Nephron (organoid): ENCODE results near the gene BPIFA1.
A peak's percentile ranks its signal among the peaks of the same experiment; 100 is the strongest.

Experiments
- H3K27ac Mint-ChIP-seq, 3 experiments: 2 replicates each; pipeline ENCODE4 v1.8.0; 2020; ENCODE audit warnings: mixed read lengths in 3 of 3, mild to moderate bottlenecking in 2 of 3, moderate library complexity in 1 of 3
- H3K27me3 Mint-ChIP-seq: 2 replicates; pipeline ENCODE4 v1.8.0; 2021; ENCODE audit warnings: low read depth, mild to moderate bottlenecking, moderate library complexity, mixed read lengths
- H3K36me3 Mint-ChIP-seq: 2 replicates; pipeline ENCODE4 v1.8.0; 2020; ENCODE audit warnings: low read depth, mixed read lengths
- H3K4me1 Mint-ChIP-seq: 2 replicates; pipeline ENCODE4 v1.8.0; 2020; ENCODE audit warnings: mixed read lengths
- H3K4me3 Mint-ChIP-seq, 3 experiments: 2 replicates each; pipeline ENCODE4 v1.8.0; 2020; ENCODE audit warnings: mild to moderate bottlenecking in 3 of 3, mixed read lengths in 3 of 3, moderate library complexity in 2 of 3
- H3K9me3 Mint-ChIP-seq: 2 replicates; pipeline ENCODE4 v1.8.0; 2020; ENCODE audit warnings: mixed read lengths
- CTCF ChIP-seq, 3 experiments: fragments of 200-600 bp; sonication (generic); IDR thresholded peaks; one replicate each; pipeline ENCODE4 v1.5.0; 2021; ENCODE audit warnings: antibody characterized with exemption in 3 of 3; ENCODE audit not compliant: unreplicated experiment in 3 of 3

BPIFA1 gene

DNA sequence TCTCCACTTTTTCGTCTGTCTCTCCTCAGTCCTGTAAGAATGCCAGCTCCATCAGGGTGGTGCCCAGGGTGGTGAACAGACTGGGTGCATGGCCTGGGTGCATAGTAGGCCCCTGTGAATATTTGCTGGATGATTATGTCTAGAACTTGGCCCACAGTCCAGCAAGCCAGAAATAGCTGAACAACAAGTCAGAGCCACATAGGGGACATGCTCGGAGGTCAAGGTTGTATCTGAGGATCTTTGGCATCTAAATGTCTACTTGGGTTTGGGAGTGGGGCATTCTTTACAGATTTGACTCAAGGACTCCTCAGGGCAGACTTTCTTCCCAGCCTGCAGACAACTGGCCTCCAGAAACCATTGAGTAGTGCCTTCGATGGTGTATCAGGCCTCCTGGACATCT is 36.8 kb upstream of the BPIFA1 start:
- peaks cover 33% of the 10 kb centered on the region for H3K27me3 Mint-ChIP-seq
- no peaks in the 10 kb centered on the region for H3K9me3 Mint-ChIP-seq

GRCh38 chr20:33202451-33202850 is 33.3 kb upstream of the BPIFA1 start:
- no peak for TF ChIP-seq CTCF (IDR thresholded peaks at IDR 0.05; ENCODE audit: unreplicated experiment in 3 of 3)
- Mint-ChIP-seq H3K4me1 (no peaks in the 10 kb centered on the region), H3K36me3 (no peaks in the 10 kb centered on the region), H3K9me3 (no peaks in the 10 kb centered on the region), H3K27me3 (peaks cover 33% of the 10 kb centered on the region), H3K4me3 (no peak overlapping the region), H3K27ac (no peak overlapping the region)

More for the DNA sequence above, 36.8 kb upstream of the BPIFA1 start:
- H3K36me3 Mint-ChIP-seq, result no peaks in the 10 kb centered on the region
- no peak for TF ChIP-seq CTCF (IDR thresholded peaks at IDR 0.05; ENCODE audit: unreplicated experiment in 3 of 3)
- no peaks in the 10 kb centered on the region for H3K4me1 Mint-ChIP-seq
- H3K4me3 Mint-ChIP-seq, result no peak overlapping the region
- H3K27ac Mint-ChIP-seq, result no peak overlapping the region

GRCh38 chr20:33203444-33203843 is 32.4 kb upstream of the BPIFA1 start:
- H3K9me3 Mint-ChIP-seq, result no peaks in the 10 kb centered on the region
- no peaks in the 10 kb centered on the region for H3K4me1 Mint-ChIP-seq
- H3K27me3 Mint-ChIP-seq, result peaks cover 33% of the 10 kb centered on the region
- H3K27ac Mint-ChIP-seq, result no peak overlapping the region
- no peaks in the 10 kb centered on the region for H3K36me3 Mint-ChIP-seq
- no peak overlapping the region for H3K4me3 Mint-ChIP-seq
- TF ChIP-seq CTCF (IDR thresholded peaks at IDR 0.05; ENCODE audit: unreplicated experiment in 3 of 3), result no peak

DNA sequence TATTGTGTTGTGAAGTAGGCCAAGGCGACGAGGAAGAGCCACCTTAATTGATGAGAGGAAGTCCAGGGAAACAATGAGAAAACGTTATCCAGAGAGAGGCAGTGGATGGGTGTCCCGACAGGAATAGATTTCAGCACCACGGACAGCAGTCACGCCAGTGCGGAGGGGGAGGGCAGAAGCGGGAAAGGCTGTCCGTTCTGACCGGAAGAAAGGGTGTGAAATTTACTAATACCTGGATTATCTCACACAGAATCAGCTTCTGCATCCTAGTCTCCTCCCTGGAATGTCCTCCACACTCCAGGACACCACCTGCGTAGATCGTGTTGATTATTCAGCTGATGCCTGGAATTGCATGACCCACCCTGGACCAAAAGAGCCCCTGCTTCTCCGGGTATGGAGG is 26.0 kb upstream of the BPIFA1 start:
- TF ChIP-seq CTCF (IDR thresholded peaks at IDR 0.05; ENCODE audit: unreplicated experiment in 3 of 3), result no peak
- Mint-ChIP-seq H3K9me3 (no peaks in the 10 kb centered on the region), H3K27ac (no peak overlapping the region), H3K4me1 (no peaks in the 10 kb centered on the region), H3K36me3 (no peaks in the 10 kb centered on the region), H3K4me3 (no peak overlapping the region), H3K27me3 (peaks cover 48% of the 10 kb centered on the region)

GRCh38 chr20:33210371-33210770 is 25.4 kb upstream of the BPIFA1 start:
- Mint-ChIP-seq H3K4me3 (no peak overlapping the region), H3K9me3 (no peaks in the 10 kb centered on the region), H3K36me3 (no peaks in the 10 kb centered on the region), H3K27me3 (peaks cover 49% of the 10 kb centered on the region), H3K4me1 (no peaks in the 10 kb centered on the region), H3K27ac (no peak overlapping the region)
- TF ChIP-seq CTCF (IDR thresholded peaks at IDR 0.05; ENCODE audit: unreplicated experiment in 3 of 3), result no peak

GRCh38 chr20:33211817-33212424 is 23.9 kb upstream of the BPIFA1 start:
- Mint-ChIP-seq H3K27me3 (peaks cover 55% of the 10 kb centered on the region), H3K4me3 (no peak overlapping the region), H3K27ac (no peak overlapping the region), H3K36me3 (no peaks in the 10 kb centered on the region), H3K9me3 (no peaks in the 10 kb centered on the region), H3K4me1 (no peaks in the 10 kb centered on the region)
- TF ChIP-seq CTCF (IDR thresholded peaks at IDR 0.05; ENCODE audit: unreplicated experiment in 3 of 3), result peak; percentile 42 to 50 (median 48)
